Measurements from ENCODE around the gene STAT4.

The STAT4 gene

GRCh38 chr2:191144217-191144616 lies 6.6 kb downstream of the STAT4 start:
- DNase-seq: no peak

- DNase-seq: no peak
These were observed 7.0 kb downstream of the STAT4 start for GRCh38 chr2:191143791-191144190.

- DNase-seq: no peak
These were observed 21.9 kb downstream of the STAT4 start for GRCh38 chr2:191128911-191129304.

GRCh38 chr2:191128172-191128910 lies 22.5 kb downstream of the STAT4 start:
- DNase-seq: peak; percentile 42

- DNase-seq: no peak
These were observed 23.6 kb downstream of the STAT4 start for GRCh38 chr2:191127235-191127634.

GRCh38 chr2:191126386-191127085 lies 24.3 kb downstream of the STAT4 start:
- peak; percentile 58 for DNase-seq

GRCh38 chr2:191125646-191126045 lies 25.1 kb downstream of the STAT4 start:
- DNase-seq: peak; percentile 86

- DNase-seq: no peak
These were observed 28.0 kb downstream of the STAT4 start for GRCh38 chr2:191122638-191123294.

GRCh38 chr2:191117341-191117740 lies 33.5 kb downstream of the STAT4 start:
- no peak for DNase-seq

GRCh38 chr2:191115804-191116203 lies 35.0 kb downstream of the STAT4 start:
- DNase-seq: no peak

- DNase-seq: no peak
These were observed 35.4 kb downstream of the STAT4 start for GRCh38 chr2:191115391-191115790.

- peak; percentile 94 for DNase-seq
These were observed 36.3 kb downstream of the STAT4 start for GRCh38 chr2:191114403-191114886.

GRCh38 chr2:191113761-191114160 lies 37.0 kb downstream of the STAT4 start:
- no peak for DNase-seq

- peak; percentile 11 for DNase-seq
These were observed 38.3 kb downstream of the STAT4 start for GRCh38 chr2:191112448-191112901.

- no peak for DNase-seq
These were observed 40.9 kb downstream of the STAT4 start for GRCh38 chr2:191109888-191110287.

GRCh38 chr2:191108331-191108730 lies 42.5 kb downstream of the STAT4 start:
- no peak for DNase-seq

- DNase-seq: peak; percentile 30
These were observed 45.7 kb downstream of the STAT4 start for GRCh38 chr2:191105082-191105481.

- peak; percentile 44 for DNase-seq
These were observed 47.0 kb downstream of the STAT4 start for GRCh38 chr2:191103774-191104173.

GRCh38 chr2:191100216-191100615 lies 50.6 kb downstream of the STAT4 start:
- no peak for DNase-seq

- DNase-seq: no peak
These were observed 63.5 kb downstream of the STAT4 start for GRCh38 chr2:191087311-191087710.

GRCh38 chr2:191086706-191087105 lies 64.1 kb downstream of the STAT4 start:
- DNase-seq: no peak

- no peak for DNase-seq
These were observed 67.3 kb downstream of the STAT4 start for GRCh38 chr2:191083540-191083939.

- no peak for DNase-seq
These were observed 68.5 kb downstream of the STAT4 start for GRCh38 chr2:191082321-191082720.
